Activated B cell treated with CpG ODN at 0.5 μM for 24 hours (primary cell): Measurements from ENCODE around the gene TTLL8. TPM values are rescaled to one million over a fixed set of nuclear protein-coding genes. Genes with fewer than 3 reads are reported as not detected.

Experiments
- ATAC-seq: fragments of 200-7000 bp; cut with Tn5 transposase; one replicate; pipeline ENCODE4 v1.10.0; 2021; ENCODE audit warnings: low read depth, mild to moderate bottlenecking, moderate library complexity
- CTCF ChIA-PET: fragments of 350-600 bp; sonication (Branson Sonifier 250); formaldehyde crosslinking; loops from one replicate; lab custom pipeline; 2021; ENCODE audit warnings: antibody characterized with exemption; lab: Charles Lee
- POLR2A ChIA-PET: fragments of 350-600 bp; sonication (Branson Sonifier 250); formaldehyde crosslinking; loops from one replicate; lab custom pipeline; 2021; ENCODE audit warnings: antibody characterized with exemption; lab: Charles Lee
- DNase-seq: peaks from one replicate; pipeline ENCODE4 v3.0.0; 2022
- H3K27ac Mint-ChIP-seq: one replicate; pipeline ENCODE4 v1.8.0; 2020; ENCODE audit warnings: mixed read lengths
- H3K27me3 Mint-ChIP-seq: one replicate; pipeline ENCODE4 v1.8.0; 2021; ENCODE audit warnings: mixed read lengths
- H3K36me3 Mint-ChIP-seq: one replicate; pipeline ENCODE4 v1.8.0; 2021; ENCODE audit warnings: low read depth, mixed read lengths
- H3K4me1 Mint-ChIP-seq: one replicate; pipeline ENCODE4 v1.8.0; 2021; ENCODE audit warnings: mixed read lengths
- H3K4me3 Mint-ChIP-seq: one replicate; pipeline ENCODE4 v1.8.0; 2020; ENCODE audit warnings: mild to moderate bottlenecking, mixed read lengths
- H3K9me3 Mint-ChIP-seq: one replicate; pipeline ENCODE4 v1.8.0; 2020; ENCODE audit warnings: mixed read lengths
- CTCF ChIP-seq: fragments of 200-600 bp; IDR thresholded peaks from one replicate; pipeline ENCODE4 v1.8.0; 2022; ENCODE audit warnings: antibody characterized with exemption, mild to moderate bottlenecking
- intact Hi-C: fragments of 100-400 bp; cut with micrococcal nuclease; formaldehyde crosslinking; loops from one replicate; pipeline ENCODE4 v1.15.1; 2024
- total RNA-seq: library from RNA; stranded (reverse); gene quantifications from 2 replicates; pipeline ENCODE4 v1.2.3, GENCODE V29; 2022

The TTLL8 gene
- total RNA-seq, 1 donor from 2014 or later = not detected

GRCh38 chr22:49969751-49970527, 88.2 kb downstream of the TTLL8 start:
- no peak for TF ChIP-seq CTCF
- intact Hi-C loops = loop anchor here (2.0 to 10.0 kb wide), 3 partner anchors 33 to 575 kb away; partner anchors contain the start of gene KLHDC7B
- Mint-ChIP-seq H3K27me3 (no peaks in the 10 kb centered on the region), H3K27ac (peak overlapping the region; percentile 85), H3K36me3 (peaks cover 3% of the 10 kb centered on the region), H3K4me1 (peaks cover 39% of the 10 kb centered on the region), H3K4me3 (no peak overlapping the region), H3K9me3 (no peaks in the 10 kb centered on the region)
- ChIA-PET CTCF (no interaction called here), POLR2A (interaction anchor here (1.7 to 18.9 kb wide), 5 partner anchors 9 to 42 kb away, joined by 10 to 828 read pairs (median 11); partner anchors contain the start of genes IL17REL and PIM3)
- DNase-seq (peak; percentile 17), ATAC-seq (no peak)

GRCh38 chr22:49968831-49969661, 89.1 kb downstream of the TTLL8 start:
- ATAC-seq (no peak), DNase-seq (peak; percentile 18)
- intact Hi-C loops = loop anchor here (10.0 kb wide), 1 partner anchor 576 kb away; the partner anchor contains the start of gene KLHDC7B
- Mint-ChIP-seq H3K36me3 (peaks cover 12% of the 10 kb centered on the region), H3K27ac (no peak overlapping the region), H3K27me3 (no peaks in the 10 kb centered on the region), H3K4me1 (peaks cover 46% of the 10 kb centered on the region), H3K4me3 (no peak overlapping the region), H3K9me3 (no peaks in the 10 kb centered on the region)
- ChIA-PET POLR2A (interaction anchor here (2.4 to 18.9 kb wide), 3 partner anchors 8 to 43 kb away, joined by 9 to 828 read pairs (median 83); partner anchors contain the start of gene PIM3), CTCF (no interaction called here)
- no peak for TF ChIP-seq CTCF

Other genes starting within 250 kb of the TTLL8 start
- gene BRD1, start 230.4 kb downstream of the TTLL8 start, total RNA-seq = 37.5 and 45.8 TPM in 2 replicates
- gene ZBED4, start 204.5 kb downstream of the TTLL8 start, total RNA-seq = 16.0 and 17.3 TPM in 2 replicates
- 15.5 and 18.2 TPM in 2 replicates for gene ALG12, start 139.9 kb downstream of the TTLL8 start, total RNA-seq
- 44.5 and 45.0 TPM in 2 replicates for gene CRELD2, start 139.7 kb downstream of the TTLL8 start, total RNA-seq
- gene PIM3, start 97.5 kb downstream of the TTLL8 start, total RNA-seq = 79.8 and 91.7 TPM in 2 replicates
- gene IL17REL, start 45.5 kb downstream of the TTLL8 start, total RNA-seq = 0.15 and 0.31 TPM in 2 replicates
- not detected in 2 replicates for gene MLC1, start 27.1 kb upstream of the TTLL8 start, total RNA-seq
- gene MOV10L1, start 31.7 kb upstream of the TTLL8 start, total RNA-seq = not detected in 2 replicates
- gene PANX2, start 112.4 kb upstream of the TTLL8 start, total RNA-seq = 0.27 and 0.44 TPM in 2 replicates
- 80.6 and 86.4 TPM in 2 replicates for gene TRABD, start 127.6 kb upstream of the TTLL8 start, total RNA-seq
- 33.9 and 39.0 TPM in 2 replicates for gene SELENOO, start 142.7 kb upstream of the TTLL8 start, total RNA-seq
- 87.5 and 103 TPM in 2 replicates for gene TUBGCP6, start 186.7 kb upstream of the TTLL8 start, total RNA-seq
- gene HDAC10, start 193.0 kb upstream of the TTLL8 start, total RNA-seq = 65.0 and 68.2 TPM in 2 replicates
- gene MAPK12, start 203.4 kb upstream of the TTLL8 start, total RNA-seq = 4.1 and 4.4 TPM in 2 replicates
- 10.7 and 11.3 TPM in 2 replicates for gene MAPK11, start 212.1 kb upstream of the TTLL8 start, total RNA-seq
- gene PLXNB2, start 249.3 kb upstream of the TTLL8 start, total RNA-seq = 18.6 and 20.6 TPM in 2 replicates